GM21423 (cell line): Measurements from ENCODE around the gene KLF11.
A peak's percentile ranks its signal among the peaks of the same experiment; 100 is the strongest.

ENCODE experiments used
- ATAC-seq: cut with Tn5 transposase; IDR thresholded peaks from one replicate; pipeline ENCODE4 v1.9.1; 2021; ENCODE audit warnings: mild to moderate bottlenecking, moderate library complexity; ENCODE audit not compliant: unreplicated experiment

Gene KLF11

DNA sequence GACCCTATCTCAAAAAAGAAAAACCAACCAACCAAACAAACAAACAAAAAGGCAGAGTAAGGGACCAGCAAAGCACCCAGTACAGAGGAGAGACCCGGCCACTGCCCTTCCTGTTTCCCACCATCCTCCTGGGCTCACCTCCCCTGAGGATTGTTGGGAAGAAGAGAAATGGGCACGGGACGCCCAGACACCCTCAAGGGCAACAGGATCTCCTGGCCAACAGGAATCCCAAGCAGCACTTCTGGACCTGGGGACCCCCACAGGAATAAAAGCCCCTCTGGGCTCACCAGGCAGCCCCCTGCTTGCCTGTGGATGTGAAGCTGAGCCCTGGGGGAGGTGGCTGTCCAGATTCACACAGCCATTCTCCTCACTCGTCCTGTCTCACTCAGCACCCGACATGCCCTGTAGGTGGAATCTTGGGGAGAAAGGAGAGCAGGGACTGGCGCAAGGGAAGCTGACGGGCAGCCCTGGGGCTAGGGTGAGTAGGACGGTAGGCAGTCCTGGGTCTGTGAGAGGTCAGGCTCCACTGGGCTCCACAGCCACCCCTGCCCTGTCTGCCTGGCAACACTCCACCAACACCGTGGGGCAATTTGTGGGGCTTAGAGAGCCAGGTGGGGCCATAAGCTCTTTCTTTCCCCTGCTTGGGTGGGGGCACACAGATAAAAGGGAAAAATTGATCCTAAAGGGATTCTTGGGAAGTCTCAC is 18.0 kb downstream of the KLF11 start:
- no peak for ATAC-seq

- no peak for ATAC-seq
Observed at GRCh38 chr2:10062931-10063365, 19.6 kb downstream of the KLF11 start.

DNA sequence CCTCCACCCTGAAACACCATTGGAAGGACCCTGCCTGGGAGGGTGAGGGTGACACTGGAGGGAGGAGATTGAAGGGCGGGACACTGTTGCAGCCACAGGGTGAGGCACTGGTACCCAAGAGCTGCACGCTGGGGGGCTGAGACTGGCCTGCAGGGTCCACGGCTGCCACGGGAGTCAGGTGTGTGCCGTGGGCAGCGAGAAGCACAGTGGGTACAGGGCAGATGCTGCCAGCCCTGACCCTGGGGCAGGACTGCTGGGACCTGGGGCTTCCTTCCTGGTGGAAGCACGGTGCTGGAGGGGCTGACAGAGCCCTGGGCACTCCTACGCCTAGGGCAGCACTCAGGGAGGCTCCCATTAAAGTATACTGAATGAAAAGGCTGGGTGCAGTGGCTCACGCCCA is 20.2 kb downstream of the KLF11 start:
- no peak for ATAC-seq

DNA sequence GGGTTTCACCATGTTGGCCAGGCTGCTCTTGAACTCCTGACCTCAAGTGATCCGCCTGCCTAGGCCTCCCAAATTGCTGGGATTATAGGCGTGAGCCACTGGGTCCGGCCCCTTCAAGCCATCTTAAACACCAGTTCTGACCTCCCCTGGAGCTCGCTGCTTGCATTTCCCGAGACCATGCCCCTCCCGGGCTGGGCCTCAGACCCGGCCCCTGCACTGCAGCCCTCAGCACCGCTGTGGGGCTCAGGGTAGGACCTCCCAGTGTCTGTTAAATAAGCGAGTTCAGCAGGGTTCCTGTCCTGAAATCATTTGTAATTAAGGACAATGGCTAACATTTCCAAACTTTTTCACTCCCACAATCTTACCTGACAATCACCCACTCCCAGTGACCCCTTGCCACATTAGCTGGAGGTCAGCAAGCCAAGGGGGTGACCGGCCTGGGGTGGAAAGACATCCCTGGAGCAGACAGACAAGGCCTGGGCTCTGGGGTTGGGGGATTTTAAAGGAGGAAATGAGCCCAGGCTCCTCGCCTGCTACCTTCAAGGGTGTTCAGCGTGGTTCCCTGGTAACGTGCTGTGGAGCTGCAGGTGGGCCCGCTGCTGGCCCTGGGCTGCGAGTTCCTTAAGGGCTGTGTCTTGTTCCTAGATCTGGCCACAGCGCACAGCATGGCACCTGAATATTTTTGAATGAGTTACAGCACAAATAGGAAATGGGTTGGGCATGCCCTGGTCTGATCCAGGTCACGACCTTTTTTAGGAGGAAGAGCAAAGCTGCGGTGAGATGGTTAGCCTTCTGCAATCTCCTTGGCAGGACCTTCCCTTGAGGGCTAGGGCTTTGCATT is 21.8 kb downstream of the KLF11 start:
- no peak for ATAC-seq

DNA sequence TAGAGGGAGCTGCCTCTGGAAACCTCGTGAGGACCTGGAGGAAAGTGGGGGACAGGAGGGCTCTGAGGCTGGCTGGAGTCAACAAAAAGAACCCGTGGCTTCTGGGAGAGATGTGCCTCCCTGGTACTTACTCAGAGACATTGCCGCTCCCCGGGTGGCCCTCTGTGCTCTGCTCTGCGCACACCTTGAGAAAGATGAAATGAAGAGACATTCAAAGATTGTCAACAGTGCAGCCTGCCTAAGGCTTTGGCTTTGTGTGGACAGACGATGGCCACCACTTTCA is 22.4 kb downstream of the KLF11 start:
- no peak for ATAC-seq

DNA sequence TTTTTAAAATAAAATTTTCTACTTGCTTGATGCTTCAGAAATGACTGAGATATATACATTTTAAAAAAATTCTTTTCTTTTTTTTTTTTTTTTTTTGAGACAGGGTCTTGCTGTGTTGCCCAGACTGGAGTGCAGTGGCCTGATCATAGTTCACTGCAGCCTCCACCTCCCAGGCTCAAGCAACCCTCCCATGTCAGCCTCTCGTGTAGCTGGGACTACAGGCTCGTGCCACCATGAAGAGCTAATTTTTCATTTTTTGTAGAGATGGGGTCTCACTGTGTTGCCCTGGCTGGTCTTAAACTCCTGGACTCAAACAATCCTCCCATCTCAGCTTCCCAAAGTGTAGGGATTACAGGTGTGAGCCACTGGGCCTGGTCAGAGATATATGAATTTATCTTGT is 24.0 kb downstream of the KLF11 start:
- ATAC-seq: no peak

GRCh38 chr2:10067881-10068280 is 24.5 kb downstream of the KLF11 start:
- ATAC-seq: no peak

DNA sequence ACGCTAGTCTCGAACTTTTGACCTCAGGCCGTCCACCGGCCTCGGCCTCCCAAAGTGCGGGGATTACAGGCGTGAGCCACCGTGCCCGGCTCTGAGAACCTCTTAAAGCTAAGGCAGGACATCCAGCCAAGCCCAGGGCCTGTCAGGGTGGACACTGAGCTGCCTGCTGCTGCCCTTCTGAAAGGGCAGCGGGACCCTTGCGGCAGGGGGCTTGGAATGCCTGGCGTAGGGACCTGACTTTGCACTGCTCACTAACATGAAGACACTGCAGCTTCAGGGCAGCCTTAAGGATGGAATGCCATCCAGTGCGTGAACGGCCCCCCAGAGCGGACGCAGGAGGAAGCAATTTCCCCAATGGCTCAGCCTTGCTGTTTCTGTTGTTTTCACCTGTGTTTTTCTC is 27.8 kb downstream of the KLF11 start:
- ATAC-seq: no peak

DNA sequence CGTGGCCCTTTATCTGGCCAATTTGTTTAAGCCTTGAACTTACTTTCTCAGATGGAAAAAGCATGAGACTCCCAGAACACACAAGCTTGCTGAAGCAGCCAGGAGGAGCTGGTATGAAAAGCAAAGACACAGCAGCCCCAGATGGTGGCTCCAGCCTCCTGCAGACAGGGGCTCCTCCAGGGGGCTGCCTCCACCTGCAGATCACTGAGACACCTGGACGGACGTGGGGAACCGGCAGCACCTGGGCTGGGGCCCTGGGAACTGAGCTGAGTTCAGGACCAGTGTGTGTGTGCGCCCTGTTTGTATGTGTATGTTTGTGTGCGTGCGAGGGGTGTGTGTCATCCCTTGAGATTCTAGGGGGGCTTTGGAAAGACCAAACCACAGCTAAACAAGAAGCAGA is 28.2 kb downstream of the KLF11 start:
- ATAC-seq: no peak

GRCh38 chr2:10072656-10073480 is 29.5 kb downstream of the KLF11 start:
- peak; percentile 82 for ATAC-seq

GRCh38 chr2:10073706-10074105 is 30.4 kb downstream of the KLF11 start:
- no peak for ATAC-seq

DNA sequence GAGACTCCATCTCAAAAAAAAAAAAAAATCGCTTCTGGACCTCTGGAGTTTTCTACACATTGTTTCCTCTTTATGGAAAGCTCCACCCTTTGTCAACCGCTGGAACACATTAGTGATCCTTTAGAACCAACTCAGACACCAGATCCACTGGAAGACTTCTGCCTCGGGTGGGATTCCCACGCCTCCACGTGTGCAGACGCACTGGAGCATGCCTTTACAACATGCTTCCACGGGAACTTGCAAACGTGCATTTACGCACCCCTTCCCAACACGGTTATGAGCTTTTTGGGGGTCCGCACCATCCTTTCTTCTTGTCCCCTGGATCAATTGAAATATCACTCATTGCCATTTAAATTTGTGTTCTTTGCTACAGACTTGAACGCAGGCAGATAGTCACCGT is 31.8 kb downstream of the KLF11 start:
- no peak for ATAC-seq

GRCh38 chr2:10075571-10076209 is 32.3 kb downstream of the KLF11 start:
- no peak for ATAC-seq

GRCh38 chr2:10076511-10076910 is 33.2 kb downstream of the KLF11 start:
- ATAC-seq: no peak

- no peak for ATAC-seq
Observed at GRCh38 chr2:10076988-10077527, 33.7 kb downstream of the KLF11 start.

- no peak for ATAC-seq
Observed at GRCh38 chr2:10078001-10078400, 34.7 kb downstream of the KLF11 start.

DNA sequence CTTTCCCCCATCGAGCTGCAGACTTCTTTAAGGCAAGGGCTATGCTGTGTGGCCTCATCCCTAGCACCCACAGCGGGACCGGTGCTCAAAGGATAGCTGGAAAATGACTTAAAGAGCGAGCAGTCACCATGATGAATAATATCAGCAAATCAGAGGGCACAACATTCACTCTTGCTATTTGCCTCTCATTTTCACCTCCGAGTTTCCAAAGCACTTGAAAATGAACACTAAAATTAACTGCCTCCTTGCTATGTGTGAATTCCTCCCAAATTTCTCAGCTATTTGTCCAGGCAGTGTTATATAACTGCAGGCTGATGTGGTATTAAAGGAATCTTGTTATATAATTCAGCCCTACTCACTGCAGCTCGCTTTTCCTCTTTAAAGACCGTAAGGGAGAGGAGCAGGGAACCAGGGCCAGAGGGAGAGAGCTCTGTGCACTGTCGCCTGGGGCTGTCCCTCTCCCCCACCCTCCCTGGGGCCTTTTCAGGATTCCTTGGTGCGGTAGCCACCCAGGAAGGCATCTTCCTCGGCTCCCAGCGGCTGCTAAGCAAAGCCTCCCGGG is 35.4 kb downstream of the KLF11 start:
- ATAC-seq: no peak

- peak; percentile 22 for ATAC-seq
Observed at GRCh38 chr2:10079266-10079869, 36.0 kb downstream of the KLF11 start.

DNA sequence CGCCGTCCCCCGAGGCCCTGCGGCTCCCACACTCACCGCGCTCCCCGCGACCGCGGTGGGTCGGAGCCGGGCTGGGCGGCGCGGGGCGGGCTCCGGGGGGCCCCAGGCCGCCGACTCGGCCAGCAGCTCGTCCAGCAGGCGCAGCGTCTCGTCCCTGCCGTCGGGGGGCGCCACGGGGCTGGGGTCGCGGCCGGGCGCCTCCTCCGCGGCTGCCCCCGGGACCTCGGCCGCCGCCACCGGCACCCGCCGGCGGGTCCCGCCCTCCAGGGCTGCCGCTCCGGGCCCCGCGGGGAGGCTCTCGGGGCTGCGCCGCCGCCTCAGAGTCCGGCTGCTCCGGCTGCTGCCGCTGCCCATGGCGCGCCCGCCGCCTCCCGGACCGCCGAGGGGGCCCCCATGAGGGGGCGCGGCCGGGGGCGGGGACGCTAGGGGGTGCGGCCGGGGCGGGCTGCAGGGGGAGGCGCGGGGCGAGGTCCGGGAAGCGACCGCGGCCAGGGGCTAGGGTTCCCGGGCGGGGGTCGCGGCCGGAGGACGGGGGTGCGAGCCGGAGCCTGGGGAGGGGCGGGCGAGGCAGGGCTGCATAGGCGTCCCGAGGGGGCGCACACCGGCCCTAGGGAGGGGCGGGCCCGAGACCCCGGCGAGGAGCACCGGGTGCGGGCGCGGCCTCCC is 36.7 kb downstream of the KLF11 start, which contains the start of gene CYS1:
Gene CYS1 (minus strand): TSS at position 542 of the 666 bp plus-strand sequence. CDS start 188 bp downstream, at position 354.
- peak; percentile 38 for ATAC-seq
